Epithelial cell of esophagus (primary cell): Measurements from ENCODE around the gene CCDC92.
A peak's percentile ranks its signal among the peaks of the same experiment; 100 is the strongest.

Source experiments
- DNase-seq: peaks from one replicate; pipeline ENCODE4 v3.0.0; 2010; ENCODE audit warnings: low read depth
- H3K4me3 ChIP-seq: 2 replicates; pipeline ENCODE4 v1.5.1; 2011; ENCODE audit warnings: mild to moderate bottlenecking, low read length, control low read depth
- TF ChIP-seq, protein P1 (sequence below): IDR thresholded peaks from 2 replicates; pipeline ENCODE4 v1.5.1; 2011; ENCODE audit warnings: low read depth, mild to moderate bottlenecking, low read length, control low read depth, inconsistent platforms; ENCODE audit not compliant: insufficient read depth; ENCODE audit errors: missing control alignments

CCDC92 gene

GRCh38 chr12:123945287-123946151, 27.1 kb downstream of the CCDC92 start:
- H3K4me3 ChIP-seq: no peak overlapping the region
- TF ChIP-seq, protein P1, sequence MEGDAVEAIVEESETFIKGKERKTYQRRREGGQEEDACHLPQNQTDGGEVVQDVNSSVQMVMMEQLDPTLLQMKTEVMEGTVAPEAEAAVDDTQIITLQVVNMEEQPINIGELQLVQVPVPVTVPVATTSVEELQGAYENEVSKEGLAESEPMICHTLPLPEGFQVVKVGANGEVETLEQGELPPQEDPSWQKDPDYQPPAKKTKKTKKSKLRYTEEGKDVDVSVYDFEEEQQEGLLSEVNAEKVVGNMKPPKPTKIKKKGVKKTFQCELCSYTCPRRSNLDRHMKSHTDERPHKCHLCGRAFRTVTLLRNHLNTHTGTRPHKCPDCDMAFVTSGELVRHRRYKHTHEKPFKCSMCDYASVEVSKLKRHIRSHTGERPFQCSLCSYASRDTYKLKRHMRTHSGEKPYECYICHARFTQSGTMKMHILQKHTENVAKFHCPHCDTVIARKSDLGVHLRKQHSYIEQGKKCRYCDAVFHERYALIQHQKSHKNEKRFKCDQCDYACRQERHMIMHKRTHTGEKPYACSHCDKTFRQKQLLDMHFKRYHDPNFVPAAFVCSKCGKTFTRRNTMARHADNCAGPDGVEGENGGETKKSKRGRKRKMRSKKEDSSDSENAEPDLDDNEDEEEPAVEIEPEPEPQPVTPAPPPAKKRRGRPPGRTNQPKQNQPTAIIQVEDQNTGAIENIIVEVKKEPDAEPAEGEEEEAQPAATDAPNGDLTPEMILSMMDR: no peak
- no peak for DNase-seq

DNA sequence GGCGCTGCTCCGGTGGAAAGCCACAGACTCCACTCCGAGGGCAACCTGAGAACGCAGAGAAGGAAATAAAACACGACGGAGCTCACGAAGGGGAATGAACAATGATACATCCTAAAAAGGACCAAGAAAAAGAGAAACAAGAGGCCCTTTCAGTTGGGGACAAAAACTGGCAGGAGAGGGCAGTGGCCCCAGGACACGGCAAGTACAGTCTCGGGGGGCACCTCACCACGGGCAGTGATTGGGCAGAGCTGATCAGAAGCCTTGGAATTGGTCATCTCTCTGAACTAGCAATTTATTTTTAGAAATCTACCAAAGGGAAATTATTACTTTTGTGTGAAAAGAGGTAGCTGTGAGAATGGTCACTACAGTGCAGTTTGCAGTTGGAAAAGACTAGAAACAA, 27.9 kb downstream of the CCDC92 start:
- no peak overlapping the region for H3K4me3 ChIP-seq
- no peak for DNase-seq
- TF ChIP-seq, protein P1: no peak

DNA sequence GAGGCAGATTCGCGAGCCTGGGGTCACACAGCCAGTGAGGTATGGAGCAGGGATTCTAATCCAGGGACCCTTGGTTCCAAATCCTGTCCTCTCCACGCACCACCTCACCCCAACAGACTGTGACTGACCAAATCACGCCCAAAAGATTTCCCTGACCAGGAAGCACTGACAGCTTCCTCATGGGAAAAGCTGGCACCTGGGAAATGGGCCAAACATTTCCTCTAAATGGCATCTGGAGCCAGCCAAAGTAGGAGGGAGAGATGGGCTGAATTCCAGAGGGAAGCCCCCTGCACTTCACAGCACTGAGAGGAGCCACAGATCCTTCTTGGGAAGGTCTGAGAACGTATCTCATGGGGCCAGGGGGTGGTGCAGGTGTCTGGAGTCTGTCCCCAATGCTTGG, 28.8 kb downstream of the CCDC92 start:
- no peak for DNase-seq
- H3K4me3 ChIP-seq: no peak overlapping the region
- TF ChIP-seq, protein P1: no peak

- no peak for DNase-seq
- TF ChIP-seq, protein P1: no peak
- no peak overlapping the region for H3K4me3 ChIP-seq
These were observed 29.6 kb downstream of the CCDC92 start for GRCh38 chr12:123942911-123943648.

GRCh38 chr12:123942238-123942653, 30.4 kb downstream of the CCDC92 start:
- no peak overlapping the region for H3K4me3 ChIP-seq
- TF ChIP-seq, protein P1: no peak
- peak; percentile 20 for DNase-seq

GRCh38 chr12:123941624-123942237, 30.9 kb downstream of the CCDC92 start:
- TF ChIP-seq, protein P1: no peak
- no peak overlapping the region for H3K4me3 ChIP-seq
- no peak for DNase-seq
